ENCODE data around the gene CFAP46. TPM values are rescaled to one million over a fixed set of nuclear protein-coding genes. Genes with fewer than 3 reads are reported as not detected.

CFAP46 gene
- total and polyA plus RNA-seq, 2 of the 8 experiments (the other 6 are each of a cell fraction or from before 2014, with no cell fraction given) = 2.6 to 4.8 TPM

DNA sequence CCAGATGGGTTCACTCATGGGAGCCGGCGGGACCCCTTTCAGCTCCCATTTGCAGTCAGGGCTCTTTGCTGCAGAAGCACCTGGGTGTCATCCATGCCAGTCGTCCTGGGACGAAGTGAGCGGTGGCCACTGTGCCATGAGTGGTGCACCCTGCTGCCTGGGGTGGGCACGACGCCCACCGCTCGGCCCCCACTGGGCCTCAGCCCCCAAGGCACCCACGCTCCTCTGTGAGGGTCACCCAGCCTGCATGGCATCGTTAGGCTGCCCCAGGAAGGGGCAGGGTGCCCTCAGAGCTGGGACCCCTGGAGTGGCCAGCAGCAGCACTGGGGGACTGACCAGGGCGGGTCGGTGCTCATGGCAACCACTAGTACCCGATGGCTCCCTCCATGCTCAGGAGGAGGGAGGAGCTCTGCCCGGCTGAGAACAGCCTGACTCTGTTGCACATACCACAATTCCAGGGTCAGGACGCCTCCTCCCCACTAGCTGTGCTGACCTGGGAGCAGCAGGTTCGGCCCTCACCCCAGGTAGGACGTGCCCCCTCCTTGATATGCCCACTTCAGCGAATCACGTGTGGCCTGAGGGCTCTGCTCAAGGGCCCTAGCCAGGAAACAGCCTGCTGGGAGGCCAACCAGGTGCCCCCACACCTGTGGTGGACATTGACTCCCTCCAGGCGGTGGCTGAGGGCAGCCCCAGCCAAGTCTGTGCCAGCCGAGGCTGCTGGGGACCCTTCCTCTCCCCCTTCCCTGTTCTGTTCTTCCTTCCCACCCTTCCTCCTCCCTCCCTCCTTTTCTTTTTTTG is 28.5 kb upstream of the CFAP46 start:
- Histone ChIP-seq H2BK120ac (replicated peaks; ENCODE audit: low read depth, low read length) (no peak overlapping the region), H3K4me2 (ENCODE audit: insufficient read depth in 1 of 2, low read depth in 2 of 2, low read length in 2 of 2) (peak overlapping the region; percentile 14 to 61; a peak in 2 of 4 replicates), H4K20me1 (replicated peaks in 1 of 2; ENCODE audit: control insufficient read depth in 1 of 2, insufficient read depth in 2 of 2, low read length in 2 of 2) (no peaks in the 10 kb centered on the region), H2BK15ac (ENCODE audit: low read length) (0 out of 2 replicates have a peak overlapping the region, but pooled peaks have one; percentile 65), H2BK5ac (ENCODE audit: low read depth, low read length) (peak overlapping the region; percentile 66; the same call in 1 of the 2 replicates), H2AK5ac (ENCODE audit: low read depth, low read length) (no peak overlapping the region), H3K9me3 (ENCODE audit: insufficient read depth in 2 of 2, low read depth in 1 of 2, low read length in 1 of 2) (no peaks in the 10 kb centered on the region), H2BK12ac (ENCODE audit: low read depth, low read length) (peak overlapping the region; percentile 35; the same call in 1 of the 2 replicates), H3K79me1 (ENCODE audit: low read depth, low read length) (no peaks in the 10 kb centered on the region), H3K18ac (ENCODE audit: extremely low read depth, low read length) (peak overlapping the region; percentile 60; the same call in 1 of the 2 replicates), H3K27ac (ENCODE audit: low read depth, low read length) (no peak overlapping the region), H3K4me1 (replicated peaks in 1 of 4; ENCODE audit: control insufficient read depth in 3 of 4, insufficient read depth in 4 of 4, low read length in 3 of 4) (peaks cover 0 to 24% (median 12%) of the 10 kb centered on the region in 4 experiments; a peak in 6 of 7 replicates), H3K14ac (ENCODE audit: insufficient read length) (no peak overlapping the region), H3K4me3 (ENCODE audit: extremely low read depth in 1 of 4, insufficient read depth in 2 of 4, low read depth in 3 of 4, low read length in 4 of 4) (0 out of 8 replicates have a peak overlapping the region, but pooled peaks of 1 of the 4 experiments have one; percentile 37), H3K27me3 (replicated peaks in 1 of 4; ENCODE audit: control insufficient read depth in 3 of 4, extremely low read depth in 1 of 4, insufficient read depth in 3 of 4, low read length in 3 of 4) (peaks cover 0 to 5% (median 0%) of the 10 kb centered on the region in 4 experiments; a peak in 2 of 7 replicates), H3K9ac (replicated peaks in 1 of 4; ENCODE audit: extremely low read depth in 1 of 4, low read depth in 3 of 4, low read length in 3 of 4) (no peak overlapping the region), H4K91ac (replicated peaks; ENCODE audit: insufficient read length, low read length) (no peak overlapping the region), H3K4ac (replicated peaks; ENCODE audit: insufficient read length, low read depth, low read length) (no peak overlapping the region), H4K8ac (ENCODE audit: extremely low read depth, insufficient read depth, low read length) (no peak overlapping the region), H2BK20ac (ENCODE audit: low read length) (no peak overlapping the region), H3K79me2 (ENCODE audit: control insufficient read depth in 1 of 2, insufficient read depth in 2 of 2, low read length in 2 of 2) (no peaks in the 10 kb centered on the region), H2AFZ (ENCODE audit: low read length) (no peak overlapping the region), H3K23me2 (ENCODE audit: low read depth, low read length) (no peaks in the 10 kb centered on the region), H3K36me3 (ENCODE audit: control insufficient read depth in 2 of 4, insufficient read depth in 4 of 4, low read length in 3 of 4) (no peaks in the 10 kb centered on the region), H3K23ac (ENCODE audit: insufficient read length) (no peak overlapping the region), H4K5ac (ENCODE audit: insufficient read length, low read depth, low read length) (no peak overlapping the region), H3K56ac (replicated peaks; ENCODE audit: insufficient read length, low read depth, low read length) (no peak overlapping the region)
- 82% methylated on average over 21 of the region's 22 CpGs; no CpG with 5 or more reads in 1 of the 2 experiments for WGBS, 2 experiments (ENCODE audit: extremely low coverage in 1 of 2, insufficient coverage in 1 of 2, insufficient read length in 1 of 2, insufficient replicate concordance in 2 of 2, low coverage in 1 of 2, low lambda C conversion rate in 2 of 2, missing lambda C conversion rate in 1 of 2)
- ChIA-PET POLR2A (ENCODE audit: partially characterized antibody) (interaction anchor here (0.9 kb wide), 1 partner anchor 29 kb away, joined by 3 read pairs; no protein-coding TSS in a partner anchor), CTCF (ENCODE audit: partially characterized antibody) (interaction anchor here (0.6 kb wide), 1 partner anchor 17 kb away, joined by 3 read pairs; no protein-coding TSS in a partner anchor)
- FAIRE-seq (no peak), DNase-seq (ENCODE audit: low read depth in 1 of 2, low spot score in 2 of 2) (no peak)
- TF ChIP-seq NANOG (IDR thresholded peaks at IDR 0.05; ENCODE audit: insufficient read depth, low read depth, low read length, poor library complexity, severe bottlenecking) = no peak
